Activated T-cell treated with anti-CD3 and anti-CD28 coated beads, Interleukin-2, amount 50 U/mL, for 4 hours (primary cell): ENCODE measurements around the gene SHBG. TPM values are rescaled to one million over a fixed set of nuclear protein-coding genes. Genes with fewer than 3 reads are reported as not detected.
A peak's percentile ranks its signal among the peaks of the same experiment; 100 is the strongest.
"Not testable (repeated sequence)": the region's sequence is repeated elsewhere in the genome, so short reads cannot be mapped to it uniquely, and the experiment has no call there.

Experiments
- ATAC-seq, 2 donors: fragments of 200-7000 bp; cut with Tn5 transposase; one replicate each; pipeline ENCODE4 v1.10.0; 2021
- DNase-seq: peaks from one replicate; pipeline ENCODE4 v3.0.0-alpha.2; 2020
- H3K27me3 Mint-ChIP-seq: one replicate; pipeline ENCODE4 v1.8.0; 2021; ENCODE audit warnings: low read depth, mixed read lengths
- H3K36me3 Mint-ChIP-seq: one replicate; pipeline ENCODE4 v1.8.0; 2022; ENCODE audit warnings: mixed read lengths; ENCODE audit not compliant: insufficient read depth
- H3K4me1 Mint-ChIP-seq: one replicate; pipeline ENCODE4 v1.8.0; 2021; ENCODE audit warnings: low read depth, mixed read lengths
- H3K4me3 Mint-ChIP-seq: one replicate; pipeline ENCODE4 v1.8.0; 2021; ENCODE audit warnings: mild to moderate bottlenecking, moderate library complexity, mixed read lengths
- H3K9me3 Mint-ChIP-seq: one replicate; pipeline ENCODE4 v1.8.0; 2021; ENCODE audit warnings: mixed read lengths
- total RNA-seq, 3 donors: library from RNA; stranded (reverse); gene quantifications; one replicate each; pipeline ENCODE4 v1.2.1, GENCODE V29; 2021

Gene SHBG
- total RNA-seq, 3 donors from 2014 or later: not detected

GRCh38 chr17:7592422-7593021 lies 37.4 kb upstream of the SHBG start:
- Mint-ChIP-seq H3K27me3 (no peaks in the 10 kb centered on the region), H3K36me3 (peaks cover 50% of the 10 kb centered on the region), H3K4me3 (no peak overlapping the region), H3K9me3 (no peaks in the 10 kb centered on the region), H3K4me1 (no peaks in the 10 kb centered on the region)
- DNase-seq (no peak), ATAC-seq (no peak)

DNA sequence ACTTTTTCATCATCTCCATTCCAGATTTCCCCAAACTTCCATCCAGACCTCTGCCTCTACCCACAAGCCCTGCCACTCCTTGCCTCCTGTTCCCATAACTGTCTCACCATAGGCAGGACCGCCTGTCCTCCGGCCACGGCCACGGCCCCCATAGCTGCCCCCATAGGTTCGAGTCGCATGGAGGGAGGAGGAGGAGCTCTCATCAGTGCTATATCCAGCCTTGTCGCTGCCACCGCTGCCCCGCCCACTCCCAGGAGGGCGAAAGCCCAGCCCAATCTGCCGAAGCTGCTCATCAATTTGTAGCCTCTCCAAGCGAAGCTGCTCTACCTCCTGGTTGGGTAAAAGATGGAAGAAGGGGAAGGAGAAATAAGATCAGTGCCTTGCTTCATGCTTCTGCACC lies 36.6 kb upstream of the SHBG start:
- ATAC-seq (no peak), DNase-seq (no peak)
- H3K9me3 Mint-ChIP-seq: no peaks in the 10 kb centered on the region
- no peak overlapping the region for H3K4me3 Mint-ChIP-seq
- H3K36me3 Mint-ChIP-seq: peaks cover 47% of the 10 kb centered on the region
- H3K27me3 Mint-ChIP-seq: no peaks in the 10 kb centered on the region
- H3K4me1 Mint-ChIP-seq: no peaks in the 10 kb centered on the region

DNA sequence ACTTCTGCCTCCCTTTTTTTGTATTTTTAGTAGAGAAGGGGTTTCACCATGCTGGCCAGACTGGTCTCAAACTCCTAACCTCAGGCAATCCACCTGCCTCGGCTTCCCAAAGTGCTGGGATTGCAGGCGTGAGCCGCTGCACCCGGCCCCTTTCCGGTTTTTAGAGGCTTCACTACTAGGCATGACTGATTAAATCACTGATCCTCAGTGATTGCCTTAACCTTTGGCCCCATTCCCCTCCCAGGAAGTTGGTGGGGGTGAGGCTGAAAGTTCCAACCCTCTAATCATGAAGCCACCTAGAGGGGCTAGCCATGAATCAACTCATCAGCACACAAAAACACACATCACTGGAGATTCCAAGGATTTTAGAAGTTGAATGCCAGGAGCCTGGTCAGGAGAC lies 32.4 kb upstream of the SHBG start:
- not testable (repeated sequence) for H3K9me3 Mint-ChIP-seq, DNase-seq, H3K4me3 Mint-ChIP-seq, ATAC-seq, H3K4me1 Mint-ChIP-seq, H3K27me3 Mint-ChIP-seq
- peaks cover 49% of the 10 kb centered on the region for H3K36me3 Mint-ChIP-seq

DNA sequence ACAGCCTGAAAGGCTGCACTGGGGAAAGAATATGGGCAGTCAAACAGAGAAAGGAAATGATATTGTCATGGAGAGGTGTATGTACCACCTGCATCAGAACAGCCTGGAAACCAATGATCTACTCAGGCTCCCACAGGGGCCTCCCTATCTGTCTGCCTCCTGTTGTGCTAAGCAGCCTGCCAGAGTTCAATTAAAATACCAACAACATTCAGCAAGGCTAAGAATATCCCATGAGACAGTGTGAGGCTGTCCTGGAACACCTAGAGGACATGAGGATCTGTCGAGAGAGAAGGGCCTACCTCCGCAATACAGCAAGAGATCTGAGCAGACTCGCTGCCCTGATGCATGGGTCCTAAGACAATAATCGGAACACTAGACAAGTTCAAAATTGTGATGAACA lies 23.7 kb upstream of the SHBG start:
- Mint-ChIP-seq H3K27me3 (no peaks in the 10 kb centered on the region), H3K9me3 (no peaks in the 10 kb centered on the region), H3K36me3 (peaks cover 23% of the 10 kb centered on the region), H3K4me3 (no peak overlapping the region), H3K4me1 (peaks cover 9% of the 10 kb centered on the region)
- DNase-seq: no peak
- ATAC-seq: no peak

DNA sequence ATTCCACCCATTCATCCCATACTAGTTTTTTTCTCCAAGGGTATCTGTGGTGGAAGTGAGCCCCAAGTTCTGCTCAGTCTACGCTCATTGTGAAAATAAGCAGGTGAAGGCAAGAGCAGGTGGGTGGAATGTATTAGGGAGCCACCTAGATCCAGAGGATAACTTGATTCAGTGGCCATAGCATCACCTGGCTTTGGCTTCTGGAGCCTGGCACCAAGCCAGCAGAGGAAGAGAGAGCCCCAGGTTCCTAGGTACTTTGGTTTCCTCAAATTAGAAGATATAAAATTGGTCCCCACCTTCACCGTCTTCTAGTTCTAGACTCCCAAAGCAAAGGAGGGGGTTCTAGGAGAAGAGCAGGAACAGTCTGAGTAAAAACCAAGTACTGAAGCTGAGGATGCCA lies 19.3 kb upstream of the SHBG start:
- Mint-ChIP-seq H3K36me3 (peaks cover 15% of the 10 kb centered on the region), H3K4me3 (no peak overlapping the region), H3K27me3 (no peaks in the 10 kb centered on the region), H3K9me3 (no peaks in the 10 kb centered on the region), H3K4me1 (peaks cover 34% of the 10 kb centered on the region)
- ATAC-seq (no peak), DNase-seq (no peak)

DNA sequence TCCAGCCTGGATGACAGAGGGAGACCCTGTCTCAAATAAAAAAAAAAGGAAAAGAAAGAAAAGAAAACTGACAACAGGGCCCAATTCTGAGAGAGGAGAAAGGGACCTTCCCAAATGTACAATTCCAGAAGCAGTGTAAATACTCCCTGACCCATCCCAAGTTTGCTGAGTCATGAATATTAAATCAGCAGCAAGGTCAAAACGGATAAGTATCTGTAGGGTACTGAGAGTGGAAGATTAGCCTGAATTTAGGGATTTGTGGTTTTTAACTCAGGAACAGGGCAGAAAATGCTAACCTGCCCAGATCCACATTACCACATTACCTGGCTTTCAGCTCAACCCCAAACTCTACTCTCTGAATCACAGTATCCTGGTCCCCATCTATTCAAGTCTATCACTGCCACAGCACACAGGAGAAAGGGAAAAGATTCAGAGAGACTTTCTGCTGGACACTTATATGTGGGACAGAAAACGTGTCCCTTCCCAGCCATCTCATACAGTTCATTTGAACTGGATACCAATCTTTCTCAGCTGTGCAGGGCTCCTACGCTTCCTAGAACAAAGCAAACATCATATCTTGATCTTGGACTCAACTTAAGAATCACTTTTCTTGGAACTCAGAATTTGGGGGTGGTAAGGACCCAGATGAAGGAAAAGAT lies 18.2 kb upstream of the SHBG start:
- no peaks in the 10 kb centered on the region for H3K9me3 Mint-ChIP-seq
- DNase-seq (no peak), ATAC-seq (no peak)
- peak overlapping the region; percentile 89 for H3K4me3 Mint-ChIP-seq
- H3K4me1 Mint-ChIP-seq: peaks cover 34% of the 10 kb centered on the region
- peaks cover 11% of the 10 kb centered on the region for H3K36me3 Mint-ChIP-seq
- no peaks in the 10 kb centered on the region for H3K27me3 Mint-ChIP-seq

DNA sequence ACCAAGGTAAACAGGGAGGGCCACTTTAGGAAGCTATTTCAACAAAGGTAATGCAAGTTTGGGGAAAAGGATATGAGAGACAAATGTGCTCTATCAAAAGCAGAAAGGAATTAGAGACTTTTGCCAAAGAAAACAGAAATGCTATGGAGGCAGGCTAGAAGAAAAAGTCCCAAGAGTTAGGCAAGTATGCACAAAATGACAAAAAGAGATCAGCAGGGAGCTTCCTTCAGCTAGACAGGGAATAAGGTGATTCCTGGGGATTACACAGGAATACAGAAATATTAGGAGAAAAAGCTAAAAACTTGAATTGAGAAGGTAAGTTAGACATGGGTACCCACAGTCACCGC lies 17.7 kb upstream of the SHBG start:
- DNase-seq (no peak), ATAC-seq (no peak)
- Mint-ChIP-seq H3K27me3 (no peaks in the 10 kb centered on the region), H3K4me3 (peak overlapping the region; percentile 89), H3K9me3 (no peaks in the 10 kb centered on the region), H3K36me3 (peaks cover 11% of the 10 kb centered on the region), H3K4me1 (peaks cover 34% of the 10 kb centered on the region)

DNA sequence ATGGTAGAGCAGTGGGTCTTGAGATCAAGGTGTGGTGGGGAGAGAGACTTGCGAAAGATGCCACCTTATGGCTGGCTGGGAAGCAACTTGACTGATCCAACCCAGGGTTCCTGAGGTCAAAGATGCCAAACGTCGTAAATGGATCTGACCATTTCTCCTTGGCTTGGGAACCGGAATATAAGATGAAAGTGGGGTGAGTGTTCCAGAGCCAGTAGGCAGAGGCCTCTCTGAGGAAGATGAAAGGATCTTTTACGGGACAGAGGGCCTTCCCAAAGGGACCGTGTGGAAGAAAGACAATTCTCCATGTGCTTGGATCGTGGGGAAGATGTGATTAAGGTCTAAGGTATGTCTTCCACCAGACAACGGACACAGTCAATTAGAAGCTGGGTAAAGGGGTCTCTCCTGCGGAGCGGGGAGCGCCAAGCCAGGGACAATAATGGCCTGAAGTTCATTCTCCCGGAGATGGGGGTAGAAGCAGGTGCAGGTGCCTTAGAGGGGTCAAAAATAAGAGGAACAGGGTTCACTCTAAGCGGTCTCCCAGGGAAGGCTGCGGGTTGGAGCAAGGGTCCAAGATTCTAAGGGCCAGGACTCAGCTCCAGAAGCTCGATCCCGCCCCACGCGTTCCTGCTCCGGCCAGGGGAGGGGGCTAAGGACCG lies 16.0 kb upstream of the SHBG start:
- Mint-ChIP-seq H3K27me3 (no peaks in the 10 kb centered on the region), H3K36me3 (peaks cover 11% of the 10 kb centered on the region), H3K9me3 (no peaks in the 10 kb centered on the region), H3K4me3 (peak overlapping the region; percentile 89), H3K4me1 (peaks cover 34% of the 10 kb centered on the region)
- DNase-seq (no peak), ATAC-seq (no peak)

- Mint-ChIP-seq H3K4me3 (peak within 1 kb of the TSS; percentile 89), H3K4me1 (peaks cover 31% of the 10 kb centered on the region), H3K27me3 (no peaks in the 10 kb centered on the region), H3K36me3 (peaks cover 11% of the 10 kb centered on the region), H3K9me3 (no peaks in the 10 kb centered on the region)
- DNase-seq (peak; percentile 96), ATAC-seq (peak; percentile 92 to 94)
These were observed 15.3 kb upstream of the SHBG start, which contains the start of gene FXR2 for GRCh38 chr17:7614425-7615264. TSS of gene FXR2 (minus strand) at chr17:7614897. CDS start at chr17:7614532, 365 bp downstream.

- DNase-seq (no peak), ATAC-seq (no peak)
- Mint-ChIP-seq H3K4me1 (peaks cover 30% of the 10 kb centered on the region), H3K27me3 (no peaks in the 10 kb centered on the region), H3K9me3 (no peaks in the 10 kb centered on the region), H3K36me3 (peaks cover 11% of the 10 kb centered on the region), H3K4me3 (peak overlapping the region; percentile 78)
These were observed 14.6 kb upstream of the SHBG start for GRCh38 chr17:7615265-7615747.

GRCh38 chr17:7618608-7619007 lies 11.3 kb upstream of the SHBG start:
- no peak overlapping the region for H3K4me3 Mint-ChIP-seq
- no peak for DNase-seq
- H3K36me3 Mint-ChIP-seq: no peaks in the 10 kb centered on the region
- no peaks in the 10 kb centered on the region for H3K9me3 Mint-ChIP-seq
- no peak for ATAC-seq
- peaks cover 4% of the 10 kb centered on the region for H3K4me1 Mint-ChIP-seq
- no peaks in the 10 kb centered on the region for H3K27me3 Mint-ChIP-seq

DNA sequence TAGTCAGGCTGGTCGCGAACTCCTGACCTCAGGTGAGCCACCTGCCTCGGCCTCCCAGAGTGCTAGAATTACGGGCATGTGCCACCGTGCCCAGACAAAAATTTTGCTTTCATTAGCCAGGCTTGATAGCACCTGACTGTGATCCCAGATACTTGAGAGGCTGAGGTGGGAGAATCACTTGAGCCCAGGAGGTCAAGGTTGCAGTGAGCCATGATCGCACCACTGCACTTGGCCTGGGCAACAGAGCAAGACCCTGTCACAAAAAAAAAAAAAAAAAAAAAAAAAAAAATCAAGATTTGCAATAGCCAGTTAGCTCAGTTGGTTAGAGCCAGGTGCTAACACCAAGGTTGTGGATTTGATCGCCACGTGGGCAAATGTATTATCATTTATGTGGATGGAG lies 9.1 kb upstream of the SHBG start:
- H3K36me3 Mint-ChIP-seq: no peaks in the 10 kb centered on the region

DNA sequence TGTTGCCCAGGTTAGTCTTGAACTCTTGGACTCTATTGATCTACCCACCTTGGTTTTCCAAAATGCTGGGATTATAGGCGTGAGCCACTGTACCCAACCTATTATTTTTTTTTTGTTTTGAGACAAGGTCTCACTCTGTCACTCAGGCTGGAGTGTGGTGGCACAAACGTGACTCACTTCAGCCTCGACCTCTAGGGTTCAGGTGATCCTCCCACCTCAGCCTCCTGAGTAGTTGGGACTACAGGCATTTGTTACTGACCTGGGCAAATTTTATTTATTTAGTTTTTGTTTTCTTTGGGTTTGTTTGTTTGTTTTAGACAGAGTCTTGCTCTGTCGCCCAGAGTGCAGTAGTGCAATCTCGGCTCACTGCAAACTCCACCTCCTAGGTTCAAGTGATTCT lies 6.3 kb upstream of the SHBG start:
- no peaks in the 10 kb centered on the region for H3K9me3 Mint-ChIP-seq
- H3K36me3 Mint-ChIP-seq: no peaks in the 10 kb centered on the region

More for the DNA sequence above, 9.1 kb upstream of the SHBG start:
- H3K4me3 Mint-ChIP-seq: no peak overlapping the region
- H3K27me3 Mint-ChIP-seq: no peaks in the 10 kb centered on the region
- no peaks in the 10 kb centered on the region for H3K9me3 Mint-ChIP-seq
- H3K4me1 Mint-ChIP-seq: no peaks in the 10 kb centered on the region
- DNase-seq (no peak), ATAC-seq (no peak)

DNA sequence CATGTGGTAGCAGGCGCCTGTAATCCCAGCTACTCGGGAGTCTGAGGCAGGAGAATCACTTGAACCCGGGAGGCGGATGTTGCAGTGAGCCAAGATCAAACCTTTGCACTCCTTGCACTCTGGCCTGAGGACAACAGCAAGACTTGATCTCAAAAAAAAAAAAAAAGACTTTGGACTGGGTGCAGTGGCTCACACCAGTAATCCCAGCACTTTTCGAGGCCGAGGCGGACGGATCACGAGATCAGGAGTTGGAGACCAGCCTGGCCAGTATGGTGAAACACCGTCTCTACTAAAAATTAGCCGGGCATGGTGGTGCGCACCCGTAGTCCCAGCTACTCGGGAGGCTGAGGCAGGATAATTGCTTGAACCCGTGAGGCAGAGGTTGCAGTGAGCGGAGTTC lies 4.2 kb upstream of the SHBG start:
- H3K9me3 Mint-ChIP-seq, H3K36me3 Mint-ChIP-seq, ATAC-seq, H3K4me3 Mint-ChIP-seq, H3K27me3 Mint-ChIP-seq, DNase-seq: not testable (repeated sequence)
- H3K4me1 Mint-ChIP-seq: peaks cover 17% of the 10 kb centered on the region

More for the DNA sequence above, 6.3 kb upstream of the SHBG start:
- Mint-ChIP-seq H3K27me3 (no peaks in the 10 kb centered on the region), H3K4me3 (no peak overlapping the region), H3K4me1 (peaks cover 17% of the 10 kb centered on the region)
- no peak for ATAC-seq
- DNase-seq: no peak
